Sigmoid colon (tissue), 3 donors: ENCODE measurements around the gene KLHDC8A.

ENCODE experiments used
- POLR2A ChIP-seq, 2 donors: fragments of 450-650 bp; IDR thresholded peaks; one replicate each; pipeline ENCODE4 v1.6.1; 2016; ENCODE audit warnings: antibody characterized with exemption in 2 of 2, mild to moderate bottlenecking in 2 of 2, moderate library complexity in 2 of 2
- TF ChIP-seq, protein P1 (sequence below), 4 experiments: fragments of 450-650 bp in 3 of 4; fragments of 200-600 bp in 1 of 4; IDR thresholded peaks; one replicate each; pipeline ENCODE4 v1.5.1; 2016 to 2019; ENCODE audit warnings: antibody characterized with exemption in 4 of 4, mild to moderate bottlenecking in 3 of 4, moderate library complexity in 2 of 4

DNA sequence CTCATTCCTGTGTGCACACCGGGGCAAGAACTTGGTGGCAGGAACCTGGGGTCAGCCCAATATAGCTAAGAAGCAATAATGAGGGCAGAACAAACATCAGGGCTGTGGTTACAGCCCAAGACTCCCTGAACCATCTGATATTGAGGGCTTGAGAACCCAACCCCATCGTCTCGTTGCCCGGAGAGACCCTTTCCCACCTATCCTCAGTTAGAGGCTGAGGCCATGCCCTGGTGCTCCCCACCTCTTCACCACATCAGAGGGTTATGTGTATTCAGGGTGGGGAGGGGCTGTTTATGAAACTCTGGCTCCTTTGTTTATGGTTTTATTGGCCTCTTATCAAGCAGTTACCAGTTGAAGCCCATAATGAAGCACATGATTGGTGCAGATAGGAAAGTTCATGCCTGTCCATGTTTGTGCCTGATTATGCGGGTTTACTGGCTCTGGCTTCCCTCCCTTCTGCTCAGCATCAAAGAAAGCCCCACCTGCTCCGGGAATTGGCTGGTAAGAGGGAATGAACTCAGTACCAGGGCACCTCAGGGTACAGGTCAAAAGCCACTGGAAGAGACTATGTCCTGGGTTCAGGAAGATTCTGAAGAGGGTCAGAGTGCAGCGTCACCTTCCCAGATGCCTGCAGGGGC is 49.7 kb downstream of the KLHDC8A start:
- no peak for TF ChIP-seq POLR2A (IDR thresholded peaks at IDR 0.05)
- TF ChIP-seq, protein P1, sequence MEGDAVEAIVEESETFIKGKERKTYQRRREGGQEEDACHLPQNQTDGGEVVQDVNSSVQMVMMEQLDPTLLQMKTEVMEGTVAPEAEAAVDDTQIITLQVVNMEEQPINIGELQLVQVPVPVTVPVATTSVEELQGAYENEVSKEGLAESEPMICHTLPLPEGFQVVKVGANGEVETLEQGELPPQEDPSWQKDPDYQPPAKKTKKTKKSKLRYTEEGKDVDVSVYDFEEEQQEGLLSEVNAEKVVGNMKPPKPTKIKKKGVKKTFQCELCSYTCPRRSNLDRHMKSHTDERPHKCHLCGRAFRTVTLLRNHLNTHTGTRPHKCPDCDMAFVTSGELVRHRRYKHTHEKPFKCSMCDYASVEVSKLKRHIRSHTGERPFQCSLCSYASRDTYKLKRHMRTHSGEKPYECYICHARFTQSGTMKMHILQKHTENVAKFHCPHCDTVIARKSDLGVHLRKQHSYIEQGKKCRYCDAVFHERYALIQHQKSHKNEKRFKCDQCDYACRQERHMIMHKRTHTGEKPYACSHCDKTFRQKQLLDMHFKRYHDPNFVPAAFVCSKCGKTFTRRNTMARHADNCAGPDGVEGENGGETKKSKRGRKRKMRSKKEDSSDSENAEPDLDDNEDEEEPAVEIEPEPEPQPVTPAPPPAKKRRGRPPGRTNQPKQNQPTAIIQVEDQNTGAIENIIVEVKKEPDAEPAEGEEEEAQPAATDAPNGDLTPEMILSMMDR (IDR thresholded peaks at IDR 0.05): no peak
